Epithelial cell of prostate (primary cell): Measurements from ENCODE around the gene CD27.
"Not testable (repeated sequence)": the region's sequence is repeated elsewhere in the genome, so short reads cannot be mapped to it uniquely, and the experiment has no call there.

ENCODE experiments used
- DNase-seq: peaks from one replicate; pipeline ENCODE4 v3.0.0-alpha.2; 2011; ENCODE audit warnings: low read depth, low spot score
- H3K27ac ChIP-seq: fragments of 450-650 bp; 2 replicates; pipeline ENCODE4 v1.5.1; 2017; ENCODE audit warnings: mild to moderate bottlenecking

The CD27 gene

GRCh38 chr12:6444704-6445688, at the start of gene CD27:
CD27 (plus strand) TSS chr12:6444955; CDS start chr12:6445096, 141 bp downstream.
- no peak within 1 kb of the TSS for H3K27ac ChIP-seq
- no peak for DNase-seq

GRCh38 chr12:6396031-6396430, 48.7 kb upstream of the CD27 start:
- no peak overlapping the region for H3K27ac ChIP-seq
- no peak for DNase-seq

- DNase-seq: no peak
- no peak overlapping the region for H3K27ac ChIP-seq
These were observed 44.7 kb upstream of the CD27 start for GRCh38 chr12:6399884-6400644.

- no peak for DNase-seq
- no peak overlapping the region for H3K27ac ChIP-seq
These were observed 40.4 kb upstream of the CD27 start for GRCh38 chr12:6404390-6404789.

GRCh38 chr12:6405963-6406362, 38.8 kb upstream of the CD27 start:
- H3K27ac ChIP-seq: no peak overlapping the region
- DNase-seq: no peak

- no peak overlapping the region for H3K27ac ChIP-seq
- no peak for DNase-seq
These were observed 37.4 kb upstream of the CD27 start for GRCh38 chr12:6407236-6407954.

GRCh38 chr12:6416596-6416995, 28.2 kb upstream of the CD27 start:
- H3K27ac ChIP-seq: no peak overlapping the region
- no peak for DNase-seq

- H3K27ac ChIP-seq: no peak overlapping the region
- DNase-seq: no peak
These were observed 26.0 kb upstream of the CD27 start for GRCh38 chr12:6418796-6419195.

GRCh38 chr12:6420364-6420763, 24.4 kb upstream of the CD27 start:
- H3K27ac ChIP-seq: no peak overlapping the region
- no peak for DNase-seq

- H3K27ac ChIP-seq: no peak overlapping the region
- peak; percentile 45 for DNase-seq
These were observed 21.3 kb upstream of the CD27 start for GRCh38 chr12:6423267-6424007.

GRCh38 chr12:6424008-6424347, 20.8 kb upstream of the CD27 start:
- DNase-seq: no peak
- H3K27ac ChIP-seq: no peak overlapping the region

GRCh38 chr12:6424866-6425265, 19.9 kb upstream of the CD27 start:
- no peak overlapping the region for H3K27ac ChIP-seq
- DNase-seq: no peak

GRCh38 chr12:6425590-6426531, 18.9 kb upstream of the CD27 start:
- no peak overlapping the region for H3K27ac ChIP-seq
- no peak for DNase-seq

- no peak for DNase-seq
- H3K27ac ChIP-seq: no peak overlapping the region
These were observed 17.7 kb upstream of the CD27 start for GRCh38 chr12:6426882-6427671.

GRCh38 chr12:6427796-6428195, 17.0 kb upstream of the CD27 start:
- DNase-seq, H3K27ac ChIP-seq: not testable (repeated sequence)

- no peak for DNase-seq
- H3K27ac ChIP-seq: no peak overlapping the region
These were observed 16.4 kb upstream of the CD27 start for GRCh38 chr12:6428326-6428725.

GRCh38 chr12:6430124-6430989, 14.4 kb upstream of the CD27 start:
- peak; percentile 51 for DNase-seq
- H3K27ac ChIP-seq: peak overlapping the region; percentile 55
